ENCODE results near the gene TFCP2L1.
"Not testable (repeated sequence)": the region's sequence is repeated elsewhere in the genome, so short reads cannot be mapped to it uniquely, and the experiment has no call there.

The TFCP2L1 gene

GRCh38 chr2:121242175-121242875, 42.7 kb downstream of the TFCP2L1 start:
- DNase-seq: no peak

- DNase-seq: peak; percentile 81
Observed at GRCh38 chr2:121241466-121241865, 43.5 kb downstream of the TFCP2L1 start.

GRCh38 chr2:121240436-121240835, 44.6 kb downstream of the TFCP2L1 start:
- DNase-seq: no peak

GRCh38 chr2:121239969-121240368, 45.0 kb downstream of the TFCP2L1 start:
- DNase-seq: no peak

GRCh38 chr2:121239471-121239870, 45.5 kb downstream of the TFCP2L1 start:
- no peak for DNase-seq

GRCh38 chr2:121238828-121239227, 46.2 kb downstream of the TFCP2L1 start:
- no peak for DNase-seq

GRCh38 chr2:121237980-121238665, 46.9 kb downstream of the TFCP2L1 start:
- no peak for DNase-seq

GRCh38 chr2:121237336-121237979, 47.5 kb downstream of the TFCP2L1 start:
- DNase-seq: no peak

- no peak for DNase-seq
Observed at GRCh38 chr2:121236650-121237180, 48.3 kb downstream of the TFCP2L1 start.

- DNase-seq: no peak
Observed at GRCh38 chr2:121236101-121236640, 48.8 kb downstream of the TFCP2L1 start.

GRCh38 chr2:121235542-121235941, 49.5 kb downstream of the TFCP2L1 start:
- no peak for DNase-seq

GRCh38 chr2:121234791-121235190, 50.2 kb downstream of the TFCP2L1 start:
- DNase-seq: no peak

GRCh38 chr2:121234144-121234543, 50.9 kb downstream of the TFCP2L1 start:
- no peak for DNase-seq

GRCh38 chr2:121233486-121234110, 51.4 kb downstream of the TFCP2L1 start:
- DNase-seq: no peak

GRCh38 chr2:121232626-121233265, 52.3 kb downstream of the TFCP2L1 start:
- DNase-seq: no peak

- no peak for DNase-seq
Observed at GRCh38 chr2:121231385-121232000, 53.5 kb downstream of the TFCP2L1 start.

- no peak for DNase-seq
Observed at GRCh38 chr2:121228521-121228920, 56.5 kb downstream of the TFCP2L1 start.

- peak; percentile 23 for DNase-seq
Observed at GRCh38 chr2:121227381-121228144, 57.4 kb downstream of the TFCP2L1 start.

GRCh38 chr2:121225681-121226080, 59.3 kb downstream of the TFCP2L1 start:
- not testable (repeated sequence) for DNase-seq

GRCh38 chr2:121220995-121221394, 64.0 kb downstream of the TFCP2L1 start:
- no peak for DNase-seq

GRCh38 chr2:121219866-121220265, 65.1 kb downstream of the TFCP2L1 start:
- DNase-seq: no peak

Measured in NCI-H1694 (cell line).